KOPT-K1 (cell line): ENCODE results near the gene SMYD1.

Experiments used
- H3K27ac ChIP-seq: fragments of 200-600 bp; sonication (generic); 2 replicates; pipeline ENCODE4 v1.5.1; 2016; ENCODE audit warnings: antibody characterized with exemption, mild to moderate bottlenecking, low read depth, low read length; ENCODE audit not compliant: poor library complexity, severe bottlenecking
- H3K36me3 ChIP-seq: fragments of 200-600 bp; sonication (generic); 2 replicates; pipeline ENCODE4 v1.5.1; 2017; ENCODE audit warnings: antibody characterized with exemption, mild to moderate bottlenecking, low read length, moderate library complexity; ENCODE audit not compliant: insufficient read depth
- H3K9me3 ChIP-seq: fragments of 200-600 bp; sonication (generic); 2 replicates; pipeline ENCODE4 v1.5.1; 2017; ENCODE audit warnings: antibody characterized with exemption, low read length, mild to moderate bottlenecking; ENCODE audit not compliant: insufficient read depth, poor library complexity, severe bottlenecking

The SMYD1 gene

DNA sequence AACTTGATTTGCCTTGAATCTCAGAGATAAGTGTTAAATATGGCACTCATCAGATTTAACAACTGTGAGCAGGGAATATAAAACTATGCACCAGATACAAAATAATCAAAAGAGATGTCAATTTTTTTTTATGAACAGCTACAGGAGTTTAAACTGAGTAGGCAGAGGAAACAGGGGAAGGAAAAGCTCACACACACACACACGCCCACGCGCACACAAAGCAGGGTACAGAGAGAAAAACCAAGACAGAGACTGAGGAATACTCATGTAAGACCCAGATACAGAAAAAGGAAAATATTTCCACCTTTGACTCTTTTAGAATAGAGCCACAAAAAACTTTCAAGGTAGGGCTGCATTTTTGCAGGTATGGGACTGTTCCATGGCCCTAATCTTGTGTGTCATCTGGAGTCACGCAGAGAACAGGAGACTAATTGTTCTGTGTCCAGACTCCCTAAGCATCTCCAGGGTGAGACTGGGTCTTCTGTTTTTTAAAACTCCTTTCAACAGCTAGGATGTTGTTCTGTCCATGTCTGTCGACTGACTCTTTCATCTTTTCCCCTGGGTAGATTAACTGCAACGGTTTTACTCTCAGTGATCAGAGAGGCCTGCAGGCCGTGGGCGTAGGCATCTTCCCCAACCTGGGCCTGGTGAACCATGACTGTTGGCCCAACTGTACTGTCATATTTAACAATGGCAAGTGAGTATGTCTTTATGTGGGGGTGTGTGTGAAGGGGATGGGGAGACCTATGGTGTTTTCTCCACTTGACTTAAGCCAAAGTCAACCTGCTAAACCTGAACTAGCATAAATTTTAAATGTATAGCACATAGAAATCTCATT is 23.0 kb downstream of the SMYD1 start:
- H3K27ac ChIP-seq = no peak overlapping the region
- H3K36me3 ChIP-seq = no peaks in the 10 kb centered on the region
- no peaks in the 10 kb centered on the region for H3K9me3 ChIP-seq

DNA sequence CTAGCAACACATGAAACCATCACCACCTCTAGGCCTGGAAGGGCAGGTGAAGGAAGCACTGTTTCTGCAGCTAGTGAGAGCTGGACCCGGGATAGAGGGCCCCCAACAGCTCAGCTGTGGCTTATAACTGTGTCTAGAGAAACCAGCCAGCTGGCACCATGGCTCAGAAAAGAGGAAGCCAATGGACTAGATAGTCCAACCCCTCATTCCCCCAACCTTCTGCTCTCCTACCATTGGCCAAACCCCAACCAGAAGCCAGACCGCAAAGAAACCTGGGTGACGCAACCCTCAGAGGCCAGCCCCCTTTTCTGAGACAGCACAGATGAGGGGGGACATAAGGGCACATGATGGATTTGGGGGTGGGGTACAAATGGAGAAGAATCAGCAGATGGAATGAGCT is 24.3 kb downstream of the SMYD1 start:
- Histone ChIP-seq H3K9me3 (no peaks in the 10 kb centered on the region), H3K36me3 (no peaks in the 10 kb centered on the region), H3K27ac (no peak overlapping the region)

DNA sequence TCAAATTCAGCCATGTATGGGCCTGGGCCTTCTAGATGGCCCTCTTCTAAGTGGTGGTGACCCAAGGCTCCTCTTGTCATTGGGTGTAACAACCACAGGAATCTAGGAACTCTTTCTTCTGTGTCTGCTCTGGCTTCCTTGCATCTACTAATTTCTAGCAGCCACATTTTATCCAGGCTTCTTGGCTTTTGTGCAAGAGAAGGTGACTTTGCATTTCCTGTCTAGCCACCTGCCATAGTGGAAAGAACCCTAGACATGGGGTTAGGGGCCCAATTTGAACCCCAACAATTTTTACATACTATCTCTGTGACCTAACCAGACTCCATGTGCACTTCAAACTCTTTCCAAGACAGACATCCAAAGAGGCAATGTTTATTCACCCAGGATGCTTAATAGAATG is 25.1 kb downstream of the SMYD1 start:
- no peak overlapping the region for H3K27ac ChIP-seq
- H3K9me3 ChIP-seq = no peaks in the 10 kb centered on the region
- no peaks in the 10 kb centered on the region for H3K36me3 ChIP-seq

DNA sequence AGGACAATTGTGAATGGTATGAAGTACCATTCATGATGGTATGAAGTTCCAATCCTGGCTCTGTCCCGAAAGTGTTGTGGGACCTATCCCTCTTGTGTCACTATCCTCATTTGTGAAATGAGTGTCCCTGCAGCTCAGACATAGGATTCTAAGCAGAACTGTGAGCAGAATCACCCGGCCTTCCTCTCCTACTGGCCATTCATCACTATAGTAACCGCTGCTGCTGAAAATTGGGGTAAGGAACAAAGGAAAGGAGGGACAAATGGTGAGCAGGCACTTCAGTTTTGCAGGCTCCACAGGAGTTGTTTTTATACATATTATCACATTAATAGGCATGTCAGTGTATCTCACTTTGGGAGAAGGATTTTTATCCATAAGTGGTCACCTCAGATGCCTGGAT is 27.4 kb downstream of the SMYD1 start:
- Histone ChIP-seq H3K27ac (no peak overlapping the region), H3K9me3 (no peaks in the 10 kb centered on the region), H3K36me3 (no peaks in the 10 kb centered on the region)

DNA sequence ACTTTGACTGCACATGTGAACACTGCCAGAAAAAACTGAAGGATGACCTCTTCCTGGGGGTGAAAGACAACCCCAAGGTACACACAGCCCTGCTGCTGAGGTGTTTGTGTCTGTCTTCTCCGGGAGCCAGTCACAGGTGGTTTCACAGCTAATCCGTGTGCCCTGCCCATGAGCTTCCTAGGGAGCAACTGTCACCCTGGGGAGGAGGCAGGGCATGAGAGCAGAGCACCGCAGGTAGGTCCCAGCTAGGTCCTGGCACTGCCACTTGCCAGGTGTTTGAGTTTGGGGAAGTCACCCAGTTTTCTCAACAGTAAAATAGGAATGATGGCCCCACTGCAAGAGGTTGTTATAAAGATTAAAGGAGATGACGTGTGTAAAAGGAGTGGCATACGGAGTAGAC is 29.1 kb downstream of the SMYD1 start:
- Histone ChIP-seq H3K36me3 (no peaks in the 10 kb centered on the region), H3K9me3 (no peaks in the 10 kb centered on the region), H3K27ac (no peak overlapping the region)

DNA sequence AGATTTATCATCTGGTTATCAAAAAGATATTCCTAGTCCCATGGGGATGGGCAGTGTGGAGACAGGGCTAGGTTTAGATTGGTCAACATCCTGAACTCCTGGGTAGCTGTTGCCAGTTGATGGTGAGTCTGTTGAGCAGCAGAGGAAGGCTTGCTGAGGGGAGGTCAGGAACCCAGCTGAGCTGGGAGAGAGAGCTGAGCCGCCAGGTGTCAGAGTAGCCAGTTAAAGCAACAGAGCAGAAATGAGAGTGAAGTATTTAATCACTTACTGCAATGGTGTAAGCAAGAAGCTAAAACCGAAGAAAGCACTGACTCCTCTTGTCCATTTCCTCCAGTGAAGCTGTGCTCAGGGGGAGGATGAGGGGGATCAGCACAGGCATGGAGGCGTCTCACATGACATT is 29.6 kb downstream of the SMYD1 start:
- H3K36me3 ChIP-seq = no peaks in the 10 kb centered on the region
- no peak overlapping the region for H3K27ac ChIP-seq
- H3K9me3 ChIP-seq = no peaks in the 10 kb centered on the region

DNA sequence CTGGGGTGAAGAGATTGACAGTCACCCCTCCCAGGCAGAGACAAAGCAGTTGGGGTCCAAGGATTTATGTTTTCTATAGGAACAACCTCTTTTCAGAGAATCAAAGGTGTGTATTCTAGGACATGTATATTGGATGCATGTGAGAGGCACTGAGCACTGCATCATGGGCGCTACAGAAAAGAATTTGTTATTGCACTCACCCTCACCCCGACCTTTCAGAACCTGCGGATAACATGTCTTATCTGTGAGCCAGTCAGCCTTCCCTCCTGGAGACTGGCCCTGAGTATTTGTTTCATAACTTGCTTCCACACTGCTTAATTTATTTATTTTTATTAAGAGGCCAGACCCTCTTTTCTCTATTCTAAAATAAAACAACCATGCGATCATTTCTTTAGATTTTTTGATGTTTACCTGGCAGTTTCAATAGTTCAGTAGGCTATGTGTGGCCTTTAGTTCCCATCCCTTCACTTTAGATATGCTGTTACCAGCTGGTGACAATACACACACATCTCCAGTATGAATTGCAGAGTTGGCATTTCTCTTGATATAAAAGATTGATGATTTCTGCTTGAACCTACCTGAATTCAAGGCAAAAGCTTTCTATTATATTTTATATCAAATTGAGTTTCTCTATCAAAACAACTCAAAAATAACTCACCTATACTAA is 30.4 kb downstream of the SMYD1 start:
- Histone ChIP-seq H3K27ac (no peak overlapping the region), H3K9me3 (no peaks in the 10 kb centered on the region), H3K36me3 (no peaks in the 10 kb centered on the region)

DNA sequence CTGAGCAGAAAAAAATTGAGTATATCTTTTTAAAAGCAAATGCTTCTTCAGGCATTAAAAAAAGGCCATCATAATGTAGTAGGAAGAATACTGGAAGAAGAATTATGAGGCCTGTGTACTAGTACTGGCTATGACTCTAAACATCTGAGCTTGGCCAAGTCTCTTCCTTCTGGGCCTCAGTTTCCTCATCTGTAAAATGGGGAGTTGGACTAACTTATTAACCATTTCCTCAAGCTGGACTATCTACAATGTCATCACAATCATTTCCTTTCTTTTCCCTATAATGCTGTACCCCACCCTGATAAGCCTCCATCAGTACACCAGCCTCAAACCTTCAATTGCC is 30.9 kb downstream of the SMYD1 start:
- Histone ChIP-seq H3K36me3 (no peaks in the 10 kb centered on the region), H3K9me3 (no peaks in the 10 kb centered on the region), H3K27ac (no peak overlapping the region)

DNA sequence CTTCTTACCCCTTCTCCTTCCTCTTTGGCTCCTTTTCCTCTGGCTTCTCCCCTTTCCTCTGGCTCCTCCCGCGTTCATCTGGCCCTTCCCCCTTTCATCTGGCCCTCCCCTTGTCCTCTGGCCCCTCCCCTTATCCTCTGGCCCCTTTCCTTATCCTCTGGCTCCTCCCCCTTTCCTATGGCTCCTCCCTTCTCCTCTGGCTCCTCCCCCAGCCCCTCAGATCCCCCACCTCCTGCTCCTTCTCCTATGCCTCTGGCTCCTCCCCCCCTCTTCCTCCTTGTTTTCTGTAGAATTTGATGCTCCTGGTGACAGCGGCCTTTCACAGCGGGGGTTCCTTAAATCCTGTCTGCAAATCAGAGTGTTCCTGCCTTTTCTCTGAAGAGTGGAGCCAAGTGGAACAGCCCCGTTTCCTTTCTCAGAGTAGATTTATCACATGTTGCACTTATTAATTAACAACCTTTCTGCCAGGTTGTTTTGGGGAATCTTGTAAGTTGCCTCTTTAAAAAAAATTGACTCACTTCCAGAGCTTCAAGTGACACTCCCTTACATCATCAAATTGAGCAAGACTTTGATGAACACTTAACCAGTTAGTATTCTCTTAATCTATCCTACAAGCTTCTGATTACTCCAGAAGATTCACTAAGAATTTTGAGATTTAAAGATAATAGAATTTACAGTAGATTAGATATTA is 32.3 kb downstream of the SMYD1 start:
- H3K36me3 ChIP-seq = no peaks in the 10 kb centered on the region
- no peak overlapping the region for H3K27ac ChIP-seq
- H3K9me3 ChIP-seq = no peaks in the 10 kb centered on the region

DNA sequence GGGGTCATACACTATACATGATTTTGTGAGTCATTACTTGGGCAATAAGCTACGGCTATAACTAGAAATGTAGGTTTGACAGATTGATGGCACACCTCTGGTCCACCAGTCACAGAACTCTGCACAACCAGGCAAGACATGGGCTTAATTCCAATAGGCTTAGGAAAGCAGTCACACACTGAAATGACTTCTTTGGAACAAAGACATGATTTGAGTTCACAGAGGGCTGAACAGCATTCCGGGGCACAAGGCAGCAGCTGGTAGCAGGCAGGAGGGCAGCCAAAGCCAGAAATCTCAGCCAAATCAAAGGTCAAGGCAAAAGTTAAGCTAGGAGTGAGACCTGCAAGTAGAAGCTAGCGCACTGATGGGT is 32.8 kb downstream of the SMYD1 start:
- Histone ChIP-seq H3K9me3 (no peaks in the 10 kb centered on the region), H3K36me3 (no peaks in the 10 kb centered on the region), H3K27ac (no peak overlapping the region)

DNA sequence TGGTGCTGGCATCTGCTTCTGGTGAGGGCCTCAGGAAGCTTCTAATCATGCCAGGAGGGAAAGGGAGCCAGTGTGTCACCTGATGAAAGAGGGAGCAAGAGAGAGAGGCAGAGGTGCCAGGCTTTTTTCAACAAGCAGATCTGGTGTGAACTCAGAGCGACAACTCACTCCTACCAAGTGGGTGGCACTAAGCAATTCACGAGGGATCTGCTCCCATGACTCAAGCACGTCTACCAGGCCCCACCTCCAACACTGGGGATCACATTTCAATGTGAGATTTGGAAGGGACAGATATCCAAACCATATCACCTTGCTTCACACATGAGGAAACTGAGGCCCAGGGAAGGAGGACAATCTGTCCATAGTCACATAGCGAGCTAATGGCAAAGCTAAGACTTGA is 41.2 kb downstream of the SMYD1 start:
- Histone ChIP-seq H3K27ac (no peak overlapping the region), H3K36me3 (no peaks in the 10 kb centered on the region), H3K9me3 (no peaks in the 10 kb centered on the region)

DNA sequence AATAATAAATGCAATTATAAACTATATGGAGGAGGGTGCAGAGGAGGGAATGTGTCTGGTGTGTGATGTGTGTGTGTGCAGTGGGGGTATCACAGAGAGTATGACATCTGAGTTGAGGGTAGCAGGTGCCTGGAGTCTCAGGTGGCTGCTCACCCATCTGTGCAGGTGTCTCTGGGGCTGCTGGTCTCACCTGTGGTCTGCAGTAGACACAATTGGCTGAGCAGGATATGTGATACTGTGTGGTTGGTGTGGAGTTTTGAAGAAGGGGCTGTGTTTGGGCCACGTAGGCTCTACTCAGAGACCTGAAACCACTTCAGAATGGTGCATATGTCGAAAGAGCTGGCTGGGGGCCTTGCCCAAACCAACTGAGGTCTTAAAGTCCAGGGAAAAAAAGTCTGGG is 43.2 kb downstream of the SMYD1 start:
- Histone ChIP-seq H3K27ac (no peak overlapping the region), H3K36me3 (no peaks in the 10 kb centered on the region), H3K9me3 (no peaks in the 10 kb centered on the region)

DNA sequence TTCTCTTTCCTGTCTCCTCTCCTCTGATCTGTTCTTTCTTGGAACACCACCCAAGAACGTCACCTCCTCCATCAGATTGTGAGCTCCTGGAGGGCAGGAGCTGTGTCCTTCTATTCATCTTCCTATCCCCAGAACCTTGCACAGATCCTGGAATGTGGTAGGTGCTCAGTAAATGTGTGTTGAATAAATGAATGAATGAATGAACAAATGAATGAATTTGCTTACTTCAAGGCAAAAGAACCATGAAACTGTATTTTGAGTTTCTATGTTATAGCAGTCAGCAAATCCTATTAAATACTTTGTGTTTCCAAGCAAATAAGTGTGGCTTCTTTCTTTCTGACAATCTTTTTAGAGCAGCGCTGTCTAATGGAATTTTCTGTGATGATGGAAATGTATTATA is 45.4 kb downstream of the SMYD1 start:
- no peaks in the 10 kb centered on the region for H3K9me3 ChIP-seq
- no peaks in the 10 kb centered on the region for H3K36me3 ChIP-seq
- no peak overlapping the region for H3K27ac ChIP-seq

DNA sequence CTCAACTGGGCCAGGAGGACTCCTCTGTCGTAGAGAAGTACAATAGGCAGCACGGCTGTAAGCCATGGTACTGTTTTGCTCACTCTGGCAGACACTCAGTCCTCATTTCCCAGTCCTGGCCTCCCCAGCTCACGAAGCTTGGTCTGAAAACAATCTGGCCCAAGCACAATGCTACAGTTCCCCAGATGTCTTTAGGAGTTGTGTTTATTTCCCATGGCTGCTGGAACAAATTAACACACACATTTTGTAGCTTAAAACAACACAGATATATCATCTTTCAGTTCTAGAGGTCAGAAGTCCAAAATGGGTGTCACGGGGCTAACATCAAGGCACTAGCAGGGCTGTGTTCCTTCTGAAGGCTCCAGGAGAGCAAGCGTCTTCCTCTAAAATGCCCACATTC is 47.3 kb downstream of the SMYD1 start:
- H3K36me3 ChIP-seq = no peaks in the 10 kb centered on the region
- H3K27ac ChIP-seq = no peak overlapping the region
- H3K9me3 ChIP-seq = no peaks in the 10 kb centered on the region

DNA sequence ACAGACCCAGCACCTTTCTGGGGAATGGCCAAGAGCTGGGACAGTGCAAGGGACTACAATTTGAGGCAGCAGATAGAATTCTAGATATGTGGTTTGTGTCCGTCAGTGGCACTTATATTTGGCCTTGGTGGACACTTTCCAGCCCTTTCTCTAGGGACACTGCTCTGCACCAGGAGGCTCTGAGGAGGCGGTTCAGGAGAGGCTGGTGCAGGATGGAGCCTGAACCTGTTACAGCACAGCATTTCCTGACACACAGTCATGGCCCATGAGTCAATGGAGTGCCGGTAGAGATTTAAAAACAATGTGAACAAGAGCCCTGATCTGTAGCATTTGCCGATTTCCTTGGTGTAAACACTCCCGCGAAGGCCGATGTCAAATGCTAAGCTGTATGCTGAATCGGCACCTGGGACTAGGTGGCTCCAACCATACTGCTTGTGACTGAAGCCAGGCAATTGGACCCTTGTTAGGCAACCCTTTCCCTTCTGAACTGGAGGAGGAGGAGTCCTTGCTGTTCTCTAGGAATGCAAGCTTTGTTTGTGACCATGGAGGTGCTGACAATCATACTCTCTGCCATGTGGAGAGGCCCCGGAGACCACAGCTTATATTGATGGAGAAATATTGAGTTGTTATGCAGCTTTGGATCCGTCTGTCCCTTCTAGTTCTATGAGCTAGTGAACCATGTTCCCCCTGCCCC is 48.3 kb downstream of the SMYD1 start:
- Histone ChIP-seq H3K36me3 (no peaks in the 10 kb centered on the region), H3K9me3 (no peaks in the 10 kb centered on the region), H3K27ac (no peak overlapping the region)
